Erythroblast (primary cell): ENCODE results near the gene MACROD2.

Experiments
- GATA1 ChIP-seq: IDR thresholded peaks from 2 replicates; pipeline ENCODE4 v1.6.1; 2011; ENCODE audit warnings: low read depth, mild to moderate bottlenecking, control low read depth, low read length, moderate library complexity
- POLR2A ChIP-seq: IDR thresholded peaks from 2 replicates; pipeline ENCODE4 v1.6.1; 2011; ENCODE audit warnings: mild to moderate bottlenecking, low read length

DNA sequence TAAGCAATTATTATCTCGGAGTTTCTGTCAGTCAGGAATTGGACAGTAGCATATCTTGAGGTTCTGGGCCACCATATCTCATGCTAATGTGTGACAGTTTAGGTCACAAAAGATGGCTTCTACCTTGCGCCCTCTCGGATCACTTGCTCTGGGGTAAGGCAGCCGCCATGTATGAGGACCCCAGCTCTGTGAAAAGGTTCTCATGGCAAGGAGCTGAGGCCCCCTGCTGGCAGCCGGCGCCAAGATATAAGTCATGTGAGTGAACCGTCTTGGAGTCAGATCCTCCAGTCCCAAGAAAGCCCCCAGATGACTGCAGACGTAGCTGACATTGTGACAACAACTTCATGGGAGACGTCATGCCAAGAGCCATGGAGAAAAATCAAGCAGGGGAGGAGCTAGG lies 1907.2 kb downstream of the MACROD2 start:
- TF ChIP-seq GATA1 (no peak), POLR2A (no peak)
